Activated T-helper 9 cell treated with anti-CD3 and anti-CD28 coated beads, Interleukin-2, amount 50 U/mL, for 16 hours (primary cell): Measurements from ENCODE around the gene CLOCK.

ENCODE experiments used
- DNase-seq: peaks from one replicate; pipeline ENCODE4 v3.0.0-alpha.2; 2020; ENCODE audit warnings: low read depth

Gene CLOCK

GRCh38 chr4:55380576-55380975, 166.1 kb downstream of the CLOCK start:
- DNase-seq, result no peak

GRCh38 chr4:55378617-55379467, 167.9 kb downstream of the CLOCK start:
- DNase-seq, result no peak
